ENCODE measurements around the gene SEZ6L. TPM values are rescaled to one million over a fixed set of nuclear protein-coding genes. Genes with fewer than 3 reads are reported as not detected.
A peak's percentile ranks its signal among the peaks of the same experiment; 100 is the strongest.
"Not testable (repeated sequence)": the region's sequence is repeated elsewhere in the genome, so short reads cannot be mapped to it uniquely, and the experiment has no call there.

SEZ6L gene
- total RNA-seq, 2 donors from 2014 or later = 0.13 to 0.65 TPM

DNA sequence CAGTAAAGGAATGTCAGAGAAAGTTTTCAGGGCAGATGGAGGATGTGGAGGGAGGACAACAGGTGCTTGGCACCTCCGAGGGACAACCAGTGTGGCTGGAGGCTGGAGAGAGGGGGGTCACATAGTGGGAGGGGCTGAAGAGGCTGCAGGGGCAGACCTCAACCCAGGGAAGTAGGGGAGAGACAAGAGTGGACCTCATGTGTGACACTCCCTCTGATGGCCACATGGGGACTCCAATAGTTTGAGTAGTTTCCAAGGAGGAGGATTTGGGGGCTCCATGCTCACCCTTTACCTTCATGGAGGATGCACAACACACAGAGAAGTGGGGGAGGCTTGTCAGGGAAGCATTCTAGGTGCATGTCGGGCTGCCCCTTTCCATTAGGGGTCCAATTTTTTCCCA is 224.7 kb downstream of the SEZ6L start:
- ATAC-seq (no peak), DNase-seq (no peak)
- intact Hi-C loops (cut with DNase I) = no loop called here

DNA sequence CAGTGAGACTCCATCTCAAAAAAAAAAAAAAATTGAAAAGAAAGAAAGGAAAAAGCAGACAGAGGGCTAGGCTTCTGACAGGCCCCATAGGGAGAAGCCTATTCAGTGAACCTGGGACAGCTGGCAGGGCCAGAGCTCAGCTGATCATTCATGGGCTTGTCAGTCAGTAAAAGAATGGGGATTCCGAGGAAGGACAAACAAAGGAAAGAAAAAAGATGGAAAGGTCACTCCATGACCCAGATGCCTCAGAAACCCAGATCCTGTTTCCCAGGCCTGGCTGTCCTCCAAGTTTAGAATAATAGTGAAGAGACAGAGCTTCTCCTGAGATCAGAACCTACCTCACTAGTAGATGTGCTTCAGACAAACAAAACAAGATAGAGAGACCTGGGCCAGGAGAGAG is 225.5 kb downstream of the SEZ6L start:
- DNase-seq (no peak), ATAC-seq (no peak)
- intact Hi-C loops (cut with DNase I) = loop anchor here in 1 of 2 donors (5.0 kb wide), 1 partner anchor 68 kb away; no protein-coding TSS in a partner anchor

- DNase-seq = no peak
- ATAC-seq = no peak
- intact Hi-C loops (cut with DNase I) = loop anchor here in 1 of 2 donors (5.0 kb wide), 1 partner anchor 66 kb away; no protein-coding TSS in a partner anchor
These were observed 226.7 kb downstream of the SEZ6L start for GRCh38 chr22:26395926-26396325.

DNA sequence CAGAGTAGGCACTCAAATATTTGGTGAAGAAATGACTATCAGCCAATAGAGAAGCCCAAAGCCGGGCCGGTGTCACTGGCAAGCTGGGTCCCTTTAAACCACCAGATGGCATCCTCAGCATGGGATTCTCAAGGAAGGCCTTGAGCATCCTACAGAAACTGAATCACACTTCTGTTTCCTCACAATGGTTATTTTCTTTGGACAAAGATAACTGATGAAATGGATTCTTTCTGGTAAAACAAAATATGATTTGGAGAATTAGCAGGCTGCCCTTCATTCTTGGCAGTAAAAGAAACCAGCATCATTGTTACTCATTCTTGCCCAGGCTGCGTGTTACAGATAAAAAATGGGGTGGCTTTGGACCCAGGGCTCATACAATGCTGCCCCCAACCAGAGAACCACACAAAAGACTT is 229.5 kb downstream of the SEZ6L start:
- intact Hi-C loops (cut with DNase I) = loop anchor here (2.0 to 5.0 kb wide), 2 partner anchors 62 to 64 kb away; no protein-coding TSS in a partner anchor
- peak; percentile 57 for DNase-seq
- peak; percentile 70 to 92 for ATAC-seq

DNA sequence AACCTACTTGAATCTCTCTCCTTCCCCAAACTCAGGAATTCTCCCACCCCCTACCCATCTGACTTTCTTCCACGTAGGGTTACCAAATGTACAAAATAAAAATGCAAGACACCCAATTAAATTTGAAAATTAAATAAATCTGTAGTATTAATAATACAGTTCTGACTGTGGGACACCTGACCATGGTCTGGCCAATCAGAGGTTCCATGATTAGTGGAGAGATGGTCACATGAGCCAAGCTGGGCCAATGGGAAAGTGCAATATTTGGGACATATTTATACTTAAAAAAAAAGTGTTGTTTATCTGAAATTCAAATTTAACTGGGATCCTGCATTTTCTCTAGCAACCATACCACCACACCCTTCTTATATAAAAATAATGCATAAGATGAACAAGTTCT is 230.0 kb downstream of the SEZ6L start:
- ATAC-seq (no peak), DNase-seq (no peak)
- intact Hi-C loops (cut with DNase I) = loop anchor here (2.0 to 5.0 kb wide), 2 partner anchors 62 to 63 kb away; no protein-coding TSS in a partner anchor

DNA sequence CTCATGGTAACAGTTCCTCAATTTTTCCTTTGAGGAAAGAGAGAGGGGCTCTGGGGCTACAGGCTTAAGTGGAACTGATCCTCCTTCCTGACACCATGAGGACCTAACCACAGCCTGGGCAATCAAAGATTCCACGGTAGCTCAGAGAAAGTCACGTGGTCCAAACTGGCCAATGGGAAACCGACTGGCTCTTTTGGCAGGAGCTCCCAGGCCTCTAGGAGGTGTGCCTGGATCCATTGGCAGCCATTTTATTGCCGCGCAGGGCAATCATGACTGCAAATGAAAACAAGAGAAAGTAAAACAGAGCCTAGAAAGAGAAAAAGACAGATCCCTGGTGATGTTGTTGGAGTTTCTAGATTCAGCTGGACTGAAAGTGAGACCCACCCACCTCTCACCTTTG is 232.5 kb downstream of the SEZ6L start:
- no peak for DNase-seq
- intact Hi-C loops (cut with DNase I) = no loop called here

DNA sequence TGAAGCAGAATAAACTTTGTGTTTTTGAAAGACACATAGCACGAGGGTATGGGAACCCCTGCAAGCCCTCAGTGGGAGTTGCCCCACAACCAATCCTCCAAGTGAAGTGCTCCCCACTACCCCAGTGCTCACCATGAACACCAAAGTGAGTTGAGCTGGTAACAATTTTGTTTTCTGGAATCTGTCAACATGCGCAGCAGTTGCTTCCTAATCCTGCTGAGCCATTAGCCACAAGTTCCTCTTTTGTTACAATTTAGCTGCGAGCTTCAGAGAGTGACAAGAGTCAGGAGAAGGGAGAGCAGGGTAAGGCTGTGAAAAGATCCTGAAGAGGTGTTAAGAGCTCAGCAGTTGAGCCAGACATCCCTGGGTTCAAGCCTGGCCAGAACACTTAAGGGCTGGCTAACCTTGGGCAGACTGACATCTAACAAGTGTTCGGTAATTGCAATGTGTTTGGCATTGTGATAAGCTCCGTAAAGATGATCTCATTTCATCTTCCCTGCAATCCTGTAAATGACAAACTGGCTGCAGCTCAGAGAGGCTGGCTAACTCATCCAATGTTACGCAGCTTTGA is 235.7 kb downstream of the SEZ6L start:
- intact Hi-C loops (cut with DNase I) = no loop called here
- ATAC-seq (peak; percentile 76 to 87), DNase-seq (no peak)

More for the DNA sequence above, 232.5 kb downstream of the SEZ6L start:
- ATAC-seq = no peak

- no peak for ATAC-seq
- DNase-seq = no peak
- intact Hi-C loops (cut with DNase I) = no loop called here
These were observed 236.9 kb downstream of the SEZ6L start for GRCh38 chr22:26406118-26406517.

- intact Hi-C loops (cut with DNase I); DNase-seq; ATAC-seq: not testable (repeated sequence)
These were observed 239.4 kb downstream of the SEZ6L start for GRCh38 chr22:26408562-26409220.

GRCh38 chr22:26409719-26410335 is 240.6 kb downstream of the SEZ6L start:
- intact Hi-C loops (cut with DNase I) = no loop called here

DNA sequence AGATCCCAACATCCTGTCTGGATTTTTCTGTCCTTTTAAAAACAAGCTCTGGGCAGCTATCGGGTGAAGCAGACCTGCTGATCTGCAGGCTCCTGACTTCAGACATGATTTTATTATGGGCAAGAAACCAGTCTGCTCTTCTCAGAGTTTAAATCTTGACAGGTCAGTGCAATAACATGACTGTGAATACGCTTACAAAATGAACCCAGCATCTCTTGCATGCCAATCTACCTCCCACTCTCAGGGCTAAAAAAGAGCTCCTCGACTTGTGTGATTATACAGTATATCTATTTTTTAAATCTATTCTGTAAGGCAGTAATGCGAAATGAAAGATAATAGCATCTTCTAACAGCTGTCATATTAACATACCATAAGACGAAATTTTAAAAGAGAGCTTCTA is 241.1 kb downstream of the SEZ6L start:
- intact Hi-C loops (cut with DNase I) = no loop called here
- DNase-seq (no peak), ATAC-seq (no peak)

More at GRCh38 chr22:26409719-26410335, 240.6 kb downstream of the SEZ6L start:
- ATAC-seq = peak in 1 of 2 donors; percentile 48
- DNase-seq = no peak

DNA sequence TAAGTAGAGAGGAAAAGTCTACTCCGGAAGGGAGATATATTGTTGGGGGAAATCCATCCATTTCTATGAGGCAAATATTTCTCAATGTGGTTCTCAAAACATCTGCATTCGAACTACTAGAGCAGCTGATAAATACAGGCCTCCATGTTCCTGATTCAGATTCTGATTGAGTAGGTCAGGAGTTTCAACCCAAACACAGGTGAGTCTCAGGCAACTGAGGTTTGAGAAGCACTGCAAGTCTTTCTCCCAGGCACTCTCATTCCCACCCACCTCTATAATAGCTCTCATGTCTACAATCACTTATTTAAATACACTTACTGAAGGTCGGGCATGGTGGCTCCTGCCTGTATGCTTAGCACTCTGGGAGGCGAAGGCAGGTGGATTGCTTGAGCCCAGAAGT is 245.1 kb downstream of the SEZ6L start:
- no peak for DNase-seq
- no peak for ATAC-seq
- intact Hi-C loops (cut with DNase I) = no loop called here

DNA sequence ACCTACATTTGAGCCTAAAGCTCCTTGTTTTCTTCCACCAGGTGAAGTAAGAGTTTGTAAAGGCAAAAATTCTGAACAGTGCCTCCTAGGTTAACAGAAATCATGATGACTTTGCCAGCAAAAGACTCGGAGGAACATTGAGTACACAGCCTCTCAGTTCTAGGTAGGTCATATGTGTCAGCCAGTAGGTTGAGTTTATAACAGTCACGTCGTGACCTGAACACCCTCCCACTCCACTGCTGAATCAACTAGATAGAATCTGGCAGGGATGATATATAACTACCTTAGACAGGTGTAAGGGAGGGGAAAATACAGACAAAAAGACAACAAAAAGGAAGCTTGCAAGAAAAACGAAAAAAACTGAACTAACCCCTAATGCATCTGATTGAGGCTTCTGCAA is 247.0 kb downstream of the SEZ6L start:
- ATAC-seq = no peak
- intact Hi-C loops (cut with DNase I) = no loop called here
- DNase-seq = no peak

GRCh38 chr22:26416670-26417276 is 247.5 kb downstream of the SEZ6L start:
- DNase-seq (no peak), ATAC-seq (peak in 1 of 2 donors; percentile 73)
- intact Hi-C loops (cut with DNase I) = no loop called here

DNA sequence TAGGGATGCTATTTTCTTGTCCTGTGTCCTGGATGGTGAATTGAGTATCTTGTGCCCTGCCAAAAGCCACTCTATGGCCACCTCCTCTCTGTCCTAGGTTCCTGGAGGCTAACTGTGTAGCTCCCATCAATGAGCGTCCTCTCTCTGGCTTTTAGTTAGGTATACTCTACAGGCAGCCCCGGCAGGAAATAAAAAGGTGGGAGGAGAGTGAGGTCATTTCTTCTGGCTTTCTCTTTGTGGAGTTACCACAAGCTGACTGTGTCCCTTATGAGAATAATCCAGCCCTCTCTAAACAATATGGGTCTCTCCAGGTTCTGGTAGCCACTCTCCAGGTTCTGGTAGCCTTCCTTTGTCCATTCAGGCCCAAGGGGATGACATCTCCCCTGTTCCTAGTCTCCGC is 248.1 kb downstream of the SEZ6L start:
- ATAC-seq = no peak
- DNase-seq = no peak
- intact Hi-C loops (cut with DNase I) = no loop called here

DNA sequence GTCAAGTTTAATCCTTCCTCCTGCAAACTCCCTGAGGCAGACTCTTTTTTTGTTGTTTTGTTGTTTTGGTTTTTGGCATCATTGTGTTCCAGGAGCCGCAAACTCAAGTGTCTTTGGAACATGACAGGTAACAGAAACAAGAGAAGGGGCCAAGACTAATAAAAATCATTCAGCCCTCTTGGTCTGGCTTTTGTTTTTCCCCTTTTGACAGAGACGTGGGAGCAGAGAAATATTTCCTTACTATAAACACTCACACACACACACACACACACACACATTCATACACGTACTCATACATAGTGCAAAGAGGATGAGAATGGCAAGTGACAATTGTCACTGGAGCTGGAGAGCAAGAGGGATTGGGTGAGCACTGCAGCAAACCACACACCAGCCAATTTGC is 249.4 kb downstream of the SEZ6L start:
- DNase-seq (no peak), ATAC-seq (no peak)
- intact Hi-C loops (cut with DNase I) = no loop called here

- intact Hi-C loops (cut with DNase I) = no loop called here
- DNase-seq (no peak), ATAC-seq (no peak)
These were observed 257.7 kb downstream of the SEZ6L start for GRCh38 chr22:26426924-26427323.

GRCh38 chr22:26428515-26429457 is 259.5 kb downstream of the SEZ6L start, which contains the start of gene ASPHD2:
Gene ASPHD2 (plus strand): TSS chr22:26429260. CDS start chr22:26433616, 4,356 bp downstream.
- DNase-seq (peak; percentile 70), ATAC-seq (peak; percentile 87 to 94)
- intact Hi-C loops (cut with DNase I) = no loop called here

Data from left cardiac atrium (tissue), 4 donors.